Glutamatergic neuron (in vitro differentiated cells): ENCODE data around the gene STK11. TPM values are rescaled to one million over a fixed set of nuclear protein-coding genes. Genes with fewer than 3 reads are reported as not detected.

Source experiments
- DNase-seq: peaks from one replicate; pipeline ENCODE4 v3.0.0; 2022
- H3K27ac Mint-ChIP-seq: one replicate; pipeline ENCODE4 v1.8.0; 2020; ENCODE audit warnings: mild to moderate bottlenecking, mixed read lengths, inconsistent platforms; ENCODE audit not compliant: unreplicated experiment
- H3K27me3 Mint-ChIP-seq: one replicate; pipeline ENCODE4 v1.8.0; 2020; ENCODE audit warnings: mild to moderate bottlenecking, moderate library complexity, mixed read lengths, inconsistent platforms; ENCODE audit not compliant: unreplicated experiment
- H3K36me3 Mint-ChIP-seq: one replicate; pipeline ENCODE4 v1.8.0; 2020; ENCODE audit warnings: mild to moderate bottlenecking, mixed read lengths, inconsistent platforms; ENCODE audit not compliant: unreplicated experiment
- H3K4me1 Mint-ChIP-seq: one replicate; pipeline ENCODE4 v1.8.0; 2020; ENCODE audit warnings: mild to moderate bottlenecking, low read depth, mixed read lengths, inconsistent platforms; ENCODE audit not compliant: unreplicated experiment
- H3K4me3 Mint-ChIP-seq: one replicate; pipeline ENCODE4 v1.8.0; 2020; ENCODE audit warnings: mild to moderate bottlenecking, mixed read lengths, inconsistent platforms; ENCODE audit not compliant: unreplicated experiment
- H3K9me3 Mint-ChIP-seq: one replicate; pipeline ENCODE4 v1.8.0; 2020; ENCODE audit warnings: mild to moderate bottlenecking, moderate library complexity, mixed read lengths, inconsistent platforms; ENCODE audit not compliant: unreplicated experiment
- CTCF ChIP-seq: fragments of 200-600 bp; sonication (generic); IDR thresholded peaks from one replicate; pipeline ENCODE4 v1.5.0; 2021; ENCODE audit not compliant: partially characterized antibody, unreplicated experiment
- total RNA-seq: library from RNA; stranded (reverse); fragmentation: NEBNext Ultra II Directional; extraction: Animal tissue kit (Norgen Biotek cat#: 25700); gene quantifications from one replicate; pipeline ENCODE4 v1.2.1, GENCODE V29; 2021; ENCODE audit not compliant: unreplicated experiment

The STK11 gene
- total RNA-seq, 1 donor from 2014 or later: 48.2 TPM

- Mint-ChIP-seq H3K9me3 (peaks cover 8% of the 10 kb centered on the region), H3K4me1 (peaks cover 14% of the 10 kb centered on the region), H3K27me3 (peaks cover 7% of the 10 kb centered on the region), H3K36me3 (no peaks in the 10 kb centered on the region), H3K27ac (peak overlapping the region; percentile 48), H3K4me3 (no peak overlapping the region)
- peak; percentile 84 for DNase-seq
- TF ChIP-seq CTCF: peak; percentile 69
These were observed 15.7 kb downstream of the STK11 start for GRCh38 chr19:1220976-1221903.

- no peak for TF ChIP-seq CTCF
- Mint-ChIP-seq H3K9me3 (peaks cover 7% of the 10 kb centered on the region), H3K4me3 (peak overlapping the region; percentile 52), H3K27ac (peak overlapping the region; percentile 80), H3K27me3 (peaks cover 7% of the 10 kb centered on the region), H3K36me3 (no peaks in the 10 kb centered on the region), H3K4me1 (peaks cover 10% of the 10 kb centered on the region)
- no peak for DNase-seq
These were observed 16.3 kb downstream of the STK11 start for GRCh38 chr19:1221904-1222255.

- Mint-ChIP-seq H3K36me3 (no peaks in the 10 kb centered on the region), H3K27ac (peak overlapping the region; percentile 80), H3K9me3 (peaks cover 4% of the 10 kb centered on the region), H3K27me3 (peaks cover 7% of the 10 kb centered on the region), H3K4me3 (peak overlapping the region; percentile 59), H3K4me1 (peaks cover 7% of the 10 kb centered on the region)
- DNase-seq: peak; percentile 40
- peak; percentile 31 for TF ChIP-seq CTCF
These were observed 16.8 kb downstream of the STK11 start for GRCh38 chr19:1222394-1222793.

- no peaks in the 10 kb centered on the region for H3K36me3 Mint-ChIP-seq
- TF ChIP-seq CTCF: peak; percentile 25
- H3K9me3 Mint-ChIP-seq: peaks cover 6% of the 10 kb centered on the region
- DNase-seq: peak; percentile 81
- H3K27ac Mint-ChIP-seq: peak overlapping the region; percentile 78
- peaks cover 3% of the 10 kb centered on the region for H3K27me3 Mint-ChIP-seq
- H3K4me3 Mint-ChIP-seq: peak overlapping the region; percentile 59
- H3K4me1 Mint-ChIP-seq: peaks cover 3% of the 10 kb centered on the region
These were observed 17.7 kb downstream of the STK11 start for GRCh38 chr19:1223018-1223855.
